GM21526 (cell line): ENCODE results near the gene ARHGEF19.
"Not testable (repeated sequence)": the region's sequence is repeated elsewhere in the genome, so short reads cannot be mapped to it uniquely, and the experiment has no call there.

Experiments used
- ATAC-seq: cut with Tn5 transposase; IDR thresholded peaks from one replicate; pipeline ENCODE4 v1.9.1; 2021; ENCODE audit warnings: moderate library complexity; ENCODE audit not compliant: unreplicated experiment, low FRiP score

The ARHGEF19 gene

GRCh38 chr1:16171314-16172151 is 40.9 kb downstream of the ARHGEF19 start:
- no peak for ATAC-seq

DNA sequence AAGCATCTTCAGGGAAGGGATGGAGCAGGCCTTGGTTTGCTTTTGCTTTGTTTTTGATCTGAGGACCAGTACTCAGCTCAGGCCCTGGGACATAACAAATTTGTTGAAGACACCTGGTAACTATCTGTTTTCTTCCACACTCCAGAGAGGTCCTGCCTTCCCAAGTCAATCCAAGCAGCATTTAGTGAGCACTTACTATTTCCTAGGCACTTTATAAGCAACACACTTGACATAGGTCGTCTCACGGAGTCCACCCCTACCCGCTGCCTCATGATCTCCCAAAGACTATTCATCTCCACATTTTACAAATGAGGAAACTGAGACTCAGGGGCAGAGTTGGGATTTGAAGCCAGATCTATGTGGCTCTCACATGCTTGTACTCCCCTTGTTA is 42.2 kb downstream of the ARHGEF19 start:
- no peak for ATAC-seq

GRCh38 chr1:16168622-16169360 is 43.7 kb downstream of the ARHGEF19 start:
- no peak for ATAC-seq

- not testable (repeated sequence) for ATAC-seq
These were observed 44.3 kb downstream of the ARHGEF19 start for GRCh38 chr1:16168144-16168495.

GRCh38 chr1:16167331-16168143 is 44.9 kb downstream of the ARHGEF19 start:
- ATAC-seq = no peak

- no peak for ATAC-seq
These were observed 46.3 kb downstream of the ARHGEF19 start for GRCh38 chr1:16166117-16166516.

DNA sequence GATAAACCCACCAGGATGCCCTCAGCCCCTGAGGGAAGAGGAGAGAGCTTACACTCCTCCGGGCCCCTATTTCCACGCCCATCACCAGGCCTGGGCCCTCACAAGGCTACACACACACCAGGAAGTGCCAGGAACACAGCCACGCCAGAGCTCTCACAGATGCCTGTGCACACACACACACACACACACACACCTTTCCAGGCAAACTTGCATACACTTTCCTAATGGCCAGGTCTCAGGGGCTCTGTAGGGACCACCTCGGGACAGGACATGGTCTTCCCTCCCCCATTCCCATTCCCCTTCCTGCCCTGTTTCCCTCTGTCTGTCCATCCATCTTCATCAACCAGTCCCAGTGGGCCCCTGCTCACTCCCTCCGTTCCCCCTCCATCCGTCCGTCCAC is 46.9 kb downstream of the ARHGEF19 start:
- ATAC-seq = no peak

DNA sequence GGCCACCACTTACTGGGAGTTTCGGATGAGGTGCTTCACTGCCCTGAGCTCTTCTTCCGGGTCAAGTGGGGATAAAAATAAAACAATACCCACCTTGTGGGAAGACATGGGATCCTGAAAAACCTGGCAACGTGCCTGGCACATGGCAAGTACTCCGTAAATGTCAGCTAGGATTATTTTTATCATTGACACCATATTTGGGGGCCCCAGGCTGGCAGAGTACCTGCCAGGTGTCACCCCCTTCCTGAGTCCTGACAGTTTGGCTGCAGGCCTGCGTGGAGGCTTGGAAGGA is 47.4 kb downstream of the ARHGEF19 start:
- no peak for ATAC-seq

DNA sequence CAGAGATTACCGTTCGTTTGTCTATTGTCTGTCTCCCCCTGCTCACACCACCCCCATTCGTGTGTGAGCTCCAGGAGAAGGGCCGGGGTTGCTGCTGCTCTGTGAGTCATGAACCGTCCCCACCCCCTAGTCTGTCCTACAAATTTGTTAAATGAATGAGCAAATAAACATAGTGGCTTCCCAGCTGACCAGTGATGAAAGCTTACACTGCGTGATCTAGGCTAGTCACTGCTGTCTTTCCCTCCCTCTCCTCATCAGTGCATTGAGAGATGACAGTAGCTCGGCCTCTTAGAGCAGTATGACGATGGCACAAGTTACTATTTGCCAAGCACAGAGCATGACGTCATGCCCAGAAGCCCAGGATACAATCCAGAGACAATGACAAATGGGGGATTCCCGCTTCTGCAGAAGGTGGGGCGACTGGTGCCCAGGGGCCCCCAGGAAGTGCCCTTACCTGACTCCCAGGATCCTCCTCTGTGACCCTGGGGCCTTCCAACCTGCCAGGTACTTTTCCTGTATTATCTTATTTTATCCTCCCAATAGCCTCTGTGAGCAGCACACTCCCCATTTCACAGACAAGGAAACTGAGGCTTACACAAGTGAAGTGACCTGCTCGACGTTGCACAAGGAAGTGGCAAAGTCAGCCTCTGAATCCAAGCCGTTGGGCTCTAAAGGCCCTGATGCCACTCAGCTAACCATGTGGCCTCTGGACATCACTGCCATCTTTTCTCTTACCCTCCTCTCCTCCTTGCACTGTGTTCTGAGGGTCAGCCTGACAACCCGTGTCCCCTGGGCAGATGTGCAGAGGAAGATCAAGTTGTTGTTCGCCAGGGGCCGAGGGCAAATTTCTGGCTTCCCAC is 48.0 kb downstream of the ARHGEF19 start:
- ATAC-seq = no peak

GRCh38 chr1:16163608-16164212 is 48.7 kb downstream of the ARHGEF19 start:
- not testable (repeated sequence) for ATAC-seq

DNA sequence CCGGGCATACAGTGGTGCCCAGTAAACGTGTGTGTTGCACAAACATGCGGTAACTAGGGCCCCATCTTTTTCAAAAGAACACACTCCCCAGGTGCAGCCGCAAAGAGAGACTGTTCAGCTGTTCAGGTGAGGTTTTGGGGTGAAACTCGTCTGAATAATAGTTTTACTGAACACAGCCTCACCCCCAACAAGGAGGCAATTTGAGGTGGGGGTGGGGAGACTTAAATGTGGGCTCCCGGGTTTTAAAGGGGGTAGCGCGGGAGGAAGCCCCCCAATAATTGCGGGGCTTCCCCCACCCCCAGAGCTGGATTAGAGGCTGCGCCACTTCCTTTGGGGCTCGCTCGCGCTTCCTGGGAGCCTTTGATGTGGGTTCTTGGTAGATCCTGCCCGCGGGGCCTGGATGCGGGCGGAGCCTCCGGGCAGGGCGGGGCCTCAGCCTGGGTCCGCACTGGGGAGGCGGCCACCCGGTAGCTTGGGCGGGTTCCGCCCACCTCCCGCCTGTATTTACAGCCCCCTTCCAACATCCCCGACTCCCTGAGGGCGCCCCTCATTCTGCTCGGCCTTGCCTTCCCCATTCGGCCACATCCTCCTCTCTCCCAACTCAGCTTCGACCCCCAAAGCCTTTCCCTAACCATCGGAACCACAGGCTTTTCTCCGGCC is 50.2 kb downstream of the ARHGEF19 start:
- ATAC-seq = no peak

DNA sequence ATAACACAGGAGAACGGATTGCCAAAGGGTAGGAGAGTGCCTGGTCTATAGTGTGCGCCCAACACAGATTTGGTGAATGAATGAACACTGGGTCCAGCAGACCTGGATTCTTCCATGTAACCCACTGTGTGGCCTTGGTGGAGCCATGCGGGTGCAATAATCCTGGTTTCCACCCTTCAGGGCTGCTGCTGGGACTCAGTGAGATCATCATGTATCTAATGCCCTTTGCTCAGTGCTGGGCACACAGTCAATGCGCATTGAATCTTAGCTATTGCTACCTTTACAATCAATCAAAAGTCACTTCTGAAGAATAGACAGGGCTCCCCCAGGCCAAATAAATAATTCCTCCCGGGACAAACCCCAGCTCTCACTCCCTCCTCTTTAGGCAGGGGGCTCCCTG is 50.7 kb downstream of the ARHGEF19 start:
- no peak for ATAC-seq

GRCh38 chr1:16158993-16159831 is 53.2 kb downstream of the ARHGEF19 start:
- no peak for ATAC-seq

GRCh38 chr1:16158025-16158424 is 54.4 kb downstream of the ARHGEF19 start:
- no peak for ATAC-seq

DNA sequence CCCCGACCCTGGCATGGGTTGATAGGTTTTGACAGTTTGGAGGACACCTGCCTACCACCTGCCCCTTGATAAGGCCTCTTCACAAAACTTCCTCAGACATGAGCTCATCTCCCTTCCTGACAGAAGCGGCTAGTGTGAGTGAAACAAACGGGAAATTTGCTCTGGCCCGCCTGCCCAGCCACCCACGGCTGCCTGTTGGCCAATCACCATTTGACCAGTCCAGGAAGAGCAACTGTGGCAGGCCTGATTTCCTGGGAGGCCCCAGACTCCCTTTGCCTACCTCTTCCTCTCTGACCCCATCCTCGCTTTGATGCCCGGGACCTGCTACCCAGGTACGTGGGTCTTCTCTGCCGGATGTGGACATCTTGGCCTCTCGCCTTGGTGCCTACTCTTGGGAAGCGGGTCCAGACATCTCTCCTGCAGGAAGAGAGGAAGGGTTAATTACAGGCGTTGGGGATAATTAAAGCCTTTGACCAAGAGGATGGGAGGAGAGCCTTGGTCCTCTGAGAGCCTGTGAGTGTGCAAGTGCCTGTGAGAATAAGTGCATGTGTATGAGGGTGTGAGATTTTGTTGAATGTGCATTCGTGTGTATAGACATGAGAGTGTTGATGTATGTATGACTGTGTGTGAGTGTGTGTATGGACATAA is 55.5 kb downstream of the ARHGEF19 start:
- ATAC-seq = no peak

DNA sequence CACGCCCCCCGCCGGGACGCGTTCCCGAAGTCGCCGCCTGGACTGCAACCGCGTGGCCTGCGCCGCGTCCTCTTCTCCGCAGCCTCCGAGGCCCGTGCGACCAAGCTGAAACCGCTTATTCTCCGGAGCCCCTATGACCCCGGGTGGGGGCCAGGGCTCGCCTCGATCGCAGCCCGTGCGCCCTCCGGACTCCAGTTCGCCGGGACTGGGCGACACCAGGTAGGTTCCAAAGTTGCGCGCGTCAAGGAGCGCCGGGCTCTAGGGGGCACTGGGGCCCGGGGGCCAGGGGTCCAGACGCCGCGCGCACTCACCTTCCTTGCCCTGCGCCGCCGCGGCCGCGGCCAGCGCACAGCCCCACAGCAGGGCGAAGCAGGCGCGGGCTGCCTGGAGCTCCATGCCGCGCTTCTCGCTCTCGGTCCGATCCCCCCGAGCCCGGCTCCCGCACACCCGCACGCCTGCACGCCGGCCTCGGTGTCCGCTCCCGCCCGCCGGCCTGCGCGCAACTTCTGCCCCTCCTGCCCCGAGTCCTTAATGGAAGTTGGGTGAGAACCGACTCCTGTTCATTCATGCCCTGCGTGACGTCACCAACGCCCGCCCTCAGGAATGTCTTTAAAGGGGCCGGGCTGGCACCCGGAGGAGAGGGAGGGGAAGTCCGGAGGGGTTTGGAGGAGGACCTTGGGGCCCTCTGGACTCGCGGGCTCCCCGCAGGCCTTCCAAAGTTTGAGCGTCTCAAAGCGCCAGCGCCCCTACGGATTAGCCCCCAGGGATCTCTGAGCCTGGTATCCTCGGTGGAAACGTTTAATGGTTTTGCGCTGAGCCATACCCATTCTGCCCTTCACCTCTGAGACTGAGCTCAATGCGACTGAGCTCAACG is 56.7 kb downstream of the ARHGEF19 start, which contains the start of gene EPHA2:
Gene EPHA2, minus strand, starts transcription at position 533 of the 874 bp plus-strand sequence. Its CDS starts 137 bp downstream, at position 396.
- ATAC-seq = no peak
